ENCODE data around the gene SCFD2.
"Not testable (repeated sequence)": the region's sequence is repeated elsewhere in the genome, so short reads cannot be mapped to it uniquely, and the experiment has no call there.

Gene SCFD2

GRCh38 chr4:53340145-53340544, 25.7 kb downstream of the SCFD2 start:
- DNase-seq = not testable (repeated sequence)

DNA sequence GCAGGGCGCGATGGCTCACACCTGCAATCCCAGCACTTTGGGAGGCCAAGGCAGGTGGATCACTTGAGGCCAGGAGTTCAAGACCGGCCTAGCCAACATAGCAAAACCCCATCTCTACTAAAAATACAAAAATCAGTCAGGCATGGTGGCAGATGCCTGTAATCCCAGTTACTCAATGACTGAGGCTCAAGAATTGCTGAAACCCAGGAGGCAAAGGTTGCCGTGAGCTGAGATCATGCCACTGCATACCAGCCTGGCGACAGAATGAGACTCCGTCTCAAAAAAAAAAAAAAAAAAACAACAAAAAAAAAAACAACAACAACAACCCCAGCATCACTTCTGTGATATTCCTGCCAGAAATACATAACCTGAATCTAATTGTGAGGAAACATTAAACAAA, 30.9 kb downstream of the SCFD2 start:
- not testable (repeated sequence) for DNase-seq

- DNase-seq = no peak
Measured at GRCh38 chr4:53326535-53326934, 39.3 kb downstream of the SCFD2 start.

DNA sequence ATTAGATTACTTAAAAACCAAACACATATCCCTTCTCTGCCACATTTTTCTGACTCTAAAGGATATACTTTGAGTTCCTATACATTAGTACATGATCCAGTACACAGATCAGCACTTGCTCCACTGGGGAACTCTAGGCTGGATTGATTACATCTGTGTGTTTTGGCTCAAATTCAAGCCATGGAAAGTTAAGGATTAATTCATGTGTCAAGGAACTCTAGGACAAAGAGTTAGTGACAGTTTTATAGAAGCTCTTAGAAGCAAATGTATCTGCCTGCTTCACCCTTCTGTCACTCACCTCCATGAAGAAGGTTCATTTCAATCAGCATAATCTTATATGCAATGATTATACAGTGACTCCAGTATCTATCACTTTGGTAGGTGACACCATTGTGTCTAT, 43.2 kb downstream of the SCFD2 start:
- DNase-seq = no peak

GRCh38 chr4:53321984-53322289, 43.9 kb downstream of the SCFD2 start:
- DNase-seq = no peak

- no peak for DNase-seq
Measured at GRCh38 chr4:53321151-53321983, 44.5 kb downstream of the SCFD2 start.

DNA sequence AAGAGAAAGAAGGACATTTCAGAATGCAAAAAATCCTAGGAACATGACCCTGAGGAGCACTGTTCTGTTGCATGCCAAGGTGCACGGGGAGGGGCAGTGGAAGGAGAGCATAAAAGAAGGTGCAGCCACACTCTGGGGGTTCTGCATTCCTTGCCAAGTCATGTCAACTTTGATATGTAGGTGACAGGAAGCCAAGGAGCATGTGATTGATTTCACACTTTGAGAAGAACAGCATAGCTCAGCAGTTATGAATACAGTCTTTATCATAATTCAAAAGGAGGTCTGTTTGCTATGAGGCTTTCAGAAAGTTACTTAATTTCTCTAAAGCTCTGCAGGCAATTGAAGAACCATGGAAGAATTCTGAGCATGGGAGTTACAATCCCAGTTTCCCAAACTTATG, 50.6 kb downstream of the SCFD2 start:
- DNase-seq = no peak

DNA sequence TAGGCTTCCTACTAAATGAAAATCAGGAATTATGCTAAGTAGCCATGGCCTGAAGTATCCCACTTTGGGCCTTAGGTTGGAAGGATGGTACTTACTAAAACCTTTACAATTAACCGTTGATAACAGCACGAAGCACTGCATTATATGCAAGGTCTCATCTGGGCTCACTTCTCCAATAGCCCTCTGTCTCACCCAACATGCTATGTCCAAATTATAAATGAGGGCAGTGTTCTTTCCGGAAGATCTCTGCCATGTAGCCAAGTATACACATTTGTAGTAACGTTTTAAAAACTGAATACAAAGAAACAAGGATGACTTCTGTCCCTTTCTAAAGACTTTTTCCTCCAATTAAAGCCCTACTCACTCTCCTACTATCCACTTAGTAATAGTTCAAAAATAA, 51.6 kb downstream of the SCFD2 start:
- no peak for DNase-seq

GRCh38 chr4:53313510-53313909, 52.4 kb downstream of the SCFD2 start:
- DNase-seq = peak; percentile 47

GRCh38 chr4:53309321-53310040, 56.4 kb downstream of the SCFD2 start:
- no peak for DNase-seq

DNA sequence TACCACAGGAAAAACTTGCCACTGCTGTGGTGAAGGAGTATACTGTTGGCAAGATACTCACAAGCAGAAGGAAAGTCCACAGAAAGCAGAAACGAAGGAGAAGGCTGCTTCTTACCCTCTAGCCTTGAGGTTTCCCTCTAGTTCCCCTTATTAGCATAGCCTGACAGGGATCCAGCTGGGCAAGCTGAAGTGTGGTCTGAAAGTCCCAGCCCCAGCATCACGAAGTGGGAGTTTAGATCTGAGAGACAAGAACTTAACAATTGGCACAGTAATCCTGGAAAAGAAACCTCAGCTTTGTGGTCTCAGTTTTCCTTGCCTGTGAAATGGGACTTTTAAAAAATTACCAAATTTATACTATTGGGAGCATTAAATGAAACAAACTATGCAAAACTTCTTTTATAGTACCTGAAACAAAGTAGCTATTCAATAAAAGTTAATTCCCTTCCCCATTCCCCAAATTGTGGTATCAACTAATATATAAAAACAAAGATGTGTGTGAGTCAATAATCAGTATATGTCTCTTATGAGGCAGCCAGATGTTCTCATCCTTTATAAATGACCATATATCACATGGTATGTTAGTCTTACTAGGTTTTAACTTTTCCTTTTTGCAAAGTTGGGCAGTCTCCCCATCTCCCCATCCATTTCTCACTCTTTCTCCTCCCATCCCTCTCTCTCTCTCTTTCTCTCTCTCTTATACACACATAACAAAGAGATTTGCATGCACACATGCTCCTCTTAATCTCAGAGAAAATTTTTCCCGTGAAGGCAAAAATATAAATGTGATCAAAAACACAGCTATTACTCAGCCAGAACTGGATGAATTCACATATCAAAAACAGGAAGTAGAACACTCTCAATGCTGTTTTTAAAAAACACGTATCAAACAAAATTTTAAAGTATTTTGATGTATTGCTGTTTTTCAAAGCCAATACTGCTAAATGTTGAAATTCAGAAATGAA, 57.8 kb downstream of the SCFD2 start:
- no peak for DNase-seq

- no peak for DNase-seq
Measured at GRCh38 chr4:53307210-53307609, 58.7 kb downstream of the SCFD2 start.

- no peak for DNase-seq
Measured at GRCh38 chr4:53306729-53307128, 59.1 kb downstream of the SCFD2 start.

GRCh38 chr4:53292209-53292608, 73.7 kb downstream of the SCFD2 start:
- not testable (repeated sequence) for DNase-seq

DNA sequence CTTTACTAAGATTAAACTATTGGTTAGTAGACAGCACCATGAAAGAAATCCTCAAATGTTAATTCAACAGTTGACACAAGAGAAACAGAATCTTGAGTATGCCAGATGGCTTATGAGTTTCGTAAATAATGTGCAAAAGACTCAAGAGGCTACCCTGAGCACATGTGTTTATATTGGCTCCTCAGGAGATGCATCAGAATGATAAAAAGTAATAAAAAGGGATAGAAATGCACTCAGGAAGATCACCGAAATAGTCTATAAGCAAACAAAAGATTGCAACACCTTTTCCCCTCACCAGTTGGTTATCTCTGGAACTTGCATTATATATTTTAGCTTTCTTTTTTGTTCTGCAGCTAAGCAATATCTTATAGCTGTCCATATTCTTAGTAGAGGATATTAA, 84.4 kb downstream of the SCFD2 start:
- DNase-seq = no peak

DNA sequence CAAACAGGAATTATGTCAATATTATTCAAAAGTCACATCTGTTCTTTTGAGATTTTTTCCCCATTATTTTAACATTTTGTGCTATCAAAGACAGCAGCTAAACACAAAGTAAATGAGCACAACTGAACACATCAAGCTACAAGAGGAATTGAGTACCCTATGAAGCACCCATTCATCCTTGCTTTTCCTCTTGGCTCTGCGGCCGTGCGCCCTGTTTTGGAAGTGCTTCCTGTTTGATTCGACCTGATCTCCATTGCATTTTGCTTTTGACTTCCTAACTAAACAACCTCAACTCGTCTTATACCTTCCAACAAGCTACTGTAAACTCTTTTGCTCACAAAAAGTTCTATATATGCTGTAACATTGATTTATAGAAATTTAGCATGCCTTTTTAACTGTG, 85.0 kb downstream of the SCFD2 start:
- no peak for DNase-seq

DNA sequence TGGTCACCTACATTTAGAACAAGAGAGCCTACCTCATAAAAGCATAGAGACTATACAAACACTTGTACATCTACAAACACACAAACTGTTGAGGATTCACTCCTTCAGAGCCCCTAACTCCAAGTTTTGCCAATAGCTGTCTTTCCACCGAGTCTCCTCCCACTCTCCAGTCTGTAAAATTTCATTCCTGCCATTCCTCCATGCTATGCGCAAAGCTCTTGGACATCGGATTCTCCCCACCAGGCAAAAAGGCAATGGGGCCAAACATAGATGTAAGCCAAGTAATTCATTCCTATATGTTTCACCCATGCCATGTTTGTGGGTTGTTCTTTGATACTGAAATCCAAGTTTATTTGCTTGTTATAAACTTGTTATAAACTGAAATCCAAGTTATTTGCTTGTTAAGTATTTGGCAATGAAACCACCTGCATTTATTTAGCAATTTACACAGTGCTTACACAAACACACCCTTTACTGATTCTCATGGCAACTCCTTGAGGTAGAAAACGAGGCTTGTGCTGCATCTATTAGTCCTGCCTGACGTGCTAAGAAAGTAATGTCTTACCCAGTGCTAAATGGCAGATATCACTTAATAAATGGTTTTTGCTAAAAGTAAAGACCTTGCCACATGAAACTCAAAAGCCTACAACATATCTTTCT, 91.1 kb downstream of the SCFD2 start:
- DNase-seq = no peak

DNA sequence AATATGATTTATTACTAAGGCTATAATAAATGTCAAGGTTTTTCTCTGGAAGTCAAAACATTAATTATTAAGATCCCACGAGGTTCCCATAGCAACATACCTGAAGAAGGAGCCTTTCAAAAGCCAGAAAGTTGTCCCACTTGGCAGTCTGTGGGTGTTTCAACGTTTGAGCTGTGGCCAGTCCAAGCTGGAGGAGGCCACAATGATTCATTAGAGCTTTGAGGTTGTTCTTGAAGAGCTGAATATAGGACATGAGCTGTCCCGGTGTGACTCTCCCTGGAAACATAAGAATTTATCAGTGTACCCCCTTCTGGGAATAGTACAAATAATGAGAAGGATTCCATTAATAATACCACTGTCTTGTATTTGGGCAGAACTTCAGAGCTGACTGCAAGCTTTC, 92.1 kb downstream of the SCFD2 start:
- no peak for DNase-seq

GRCh38 chr4:53267026-53267425, 98.8 kb downstream of the SCFD2 start:
- DNase-seq = no peak

DNA sequence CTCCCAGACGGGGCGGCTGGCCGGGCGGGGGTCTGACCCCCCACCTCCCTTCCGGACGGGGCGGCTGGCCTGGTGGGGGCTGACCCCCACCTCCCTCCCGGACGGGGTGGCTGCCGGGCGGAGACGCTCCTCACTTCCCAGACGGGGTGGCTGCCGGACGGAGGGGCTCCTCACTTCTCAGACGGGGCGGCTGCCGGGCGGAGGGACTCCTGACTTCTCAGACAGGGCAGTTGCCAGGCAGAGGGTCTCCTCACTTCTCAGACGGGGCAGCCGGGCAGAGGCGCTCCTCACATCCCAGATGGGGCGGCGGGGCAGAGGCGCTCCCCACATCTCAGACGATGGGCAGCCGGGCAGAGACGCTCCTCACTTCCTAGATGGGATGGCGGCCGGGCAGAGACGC, 109.9 kb downstream of the SCFD2 start:
- DNase-seq = not testable (repeated sequence)

DNA sequence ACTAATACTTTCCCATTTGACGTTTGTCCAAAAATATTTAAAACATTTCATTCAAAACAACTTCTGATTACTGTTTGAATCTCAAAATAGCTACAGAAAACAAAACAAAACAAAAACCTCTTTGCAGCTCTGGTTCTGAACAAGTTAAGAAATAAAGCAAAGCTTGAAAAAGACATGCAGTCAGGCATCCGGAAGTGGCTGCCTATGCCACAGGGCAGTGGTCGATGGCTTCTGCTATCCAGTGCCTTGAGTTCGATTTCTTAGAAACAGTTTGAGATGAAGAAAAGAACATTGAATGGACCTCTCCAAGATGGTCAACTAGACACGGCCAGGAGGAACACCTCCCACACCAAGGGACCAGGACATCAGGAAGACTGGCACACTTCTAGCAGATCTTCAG, 125.3 kb downstream of the SCFD2 start:
- no peak for DNase-seq

GRCh38 chr4:53238352-53238751, 127.5 kb downstream of the SCFD2 start:
- not testable (repeated sequence) for DNase-seq

DNA sequence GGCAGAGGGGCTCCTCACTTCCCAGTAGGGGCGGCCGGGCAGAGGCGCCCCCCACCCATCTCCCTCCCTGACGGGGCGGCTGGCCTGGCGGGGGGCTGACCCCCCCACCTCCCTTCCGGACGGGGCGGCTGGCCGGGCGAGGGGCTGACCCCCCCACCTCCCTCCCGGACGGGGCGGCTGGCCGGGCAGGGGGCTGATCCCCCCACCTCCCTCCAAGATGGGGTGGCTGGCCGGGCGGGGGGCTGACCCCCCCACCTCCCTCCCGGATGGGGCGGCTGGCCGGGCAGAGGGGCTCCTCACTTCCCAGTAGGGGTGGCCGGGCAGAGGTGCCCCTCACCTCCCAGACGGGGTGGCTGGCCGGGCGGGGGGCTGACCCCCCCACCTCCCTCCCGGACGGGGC, 128.1 kb downstream of the SCFD2 start:
- not testable (repeated sequence) for DNase-seq

Measured in left hindlimb (tissue), 1 donor.